ENCODE measurements around the gene NLRP3.
"Not testable (repeated sequence)": the region's sequence is repeated elsewhere in the genome, so short reads cannot be mapped to it uniquely, and the experiment has no call there.

NLRP3 gene

DNA sequence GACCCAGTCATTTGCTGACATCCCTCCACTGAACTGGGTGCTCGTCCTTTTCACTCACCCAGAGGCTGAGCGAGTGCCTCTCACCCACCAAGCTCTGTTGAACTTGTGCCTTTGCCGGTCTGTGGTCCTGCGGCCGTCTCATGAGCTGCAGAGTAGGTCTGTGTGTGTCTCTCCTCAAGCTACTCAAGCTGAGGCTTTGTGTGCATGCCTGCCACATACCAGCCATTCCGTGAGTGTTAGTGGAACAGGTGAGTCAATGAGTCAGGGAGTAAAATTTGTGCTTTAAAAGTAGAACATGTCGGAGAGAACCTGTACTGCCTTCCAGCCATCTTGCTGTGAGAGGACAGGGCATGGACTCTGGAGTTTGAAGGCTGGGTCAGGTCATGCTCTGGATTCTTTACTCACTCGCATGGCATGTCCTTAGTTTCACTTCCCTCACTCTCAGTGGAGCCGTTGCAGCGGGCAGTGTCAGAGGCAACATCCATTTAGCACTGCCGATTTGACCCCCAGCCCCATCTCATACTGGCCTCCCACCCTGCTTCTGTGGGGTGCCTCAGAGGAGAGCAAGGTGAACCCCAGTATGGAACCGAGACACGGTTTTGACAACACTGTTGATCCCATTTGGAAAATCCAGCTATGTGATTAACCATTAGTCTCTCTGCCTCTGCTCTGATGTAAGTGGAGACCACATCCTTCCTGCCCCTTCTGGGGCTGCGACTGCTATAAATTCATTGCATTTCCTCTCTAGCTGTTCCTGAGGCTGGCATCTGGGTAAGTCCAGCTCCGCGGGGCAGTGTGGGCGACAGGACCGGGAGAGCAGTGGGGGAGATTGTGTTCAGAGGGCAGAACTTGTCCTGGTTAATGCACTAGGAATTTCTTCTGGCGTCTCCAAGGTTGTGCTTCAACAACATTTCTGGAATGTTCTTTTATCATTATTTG lies at the start of gene NLRP3:
Gene NLRP3, plus strand, starts transcription at position 751 of the 939 bp plus-strand sequence. CDS start 2,628 bp downstream, outside the sequence.
- H3K27ac ChIP-seq = no peak within 1 kb of the TSS
- H3K9ac ChIP-seq (ENCODE audit: insufficient read length) = no peak within 1 kb of the TSS
- no peaks in the 10 kb centered on the region for H3K9me3 ChIP-seq (ENCODE audit: low read depth, low read length)
- H3K4me3 ChIP-seq = no peak within 1 kb of the TSS
- no peaks in the 10 kb centered on the region for H3K36me3 ChIP-seq (ENCODE audit: insufficient read depth, low read length)
- DNase-seq (ENCODE audit: low read depth, low spot score) = no peak
- TF ChIP-seq FOXP2 (optimal IDR thresholded peaks at IDR 0.05; ENCODE audit: control extremely low read depth, extremely low read length, insufficient read depth) = no peak
- TF ChIP-seq EZH2 (IDR thresholded peaks at IDR 0.05) = no peak
- no peak for TF ChIP-seq POLR2AphosphoS5 (IDR thresholded peaks at IDR 0.05; ENCODE audit: borderline replicate concordance, low read depth, low read length)

DNA sequence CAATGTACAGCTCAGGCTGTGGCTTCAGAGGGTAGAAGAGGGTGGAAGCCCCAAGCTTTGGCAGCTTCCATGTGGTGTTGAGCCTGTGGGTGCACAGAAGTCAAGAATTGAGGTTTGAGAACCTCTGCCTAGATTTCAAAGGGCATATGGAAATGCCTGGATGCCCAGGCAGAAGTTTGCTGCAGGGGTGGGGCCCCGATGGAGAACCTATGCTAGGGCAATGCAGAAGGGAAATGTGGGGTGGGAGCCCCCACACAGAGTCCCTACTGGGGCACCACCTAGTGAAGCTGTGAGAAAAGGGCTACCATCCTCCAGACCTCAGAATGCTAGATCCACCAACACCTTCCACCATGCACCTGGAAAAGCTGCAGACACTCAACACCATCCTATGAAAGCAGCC lies 49.6 kb upstream of the NLRP3 start:
- H3K36me3 ChIP-seq (ENCODE audit: insufficient read depth, low read length); H3K4me3 ChIP-seq; H3K9me3 ChIP-seq (ENCODE audit: low read depth, low read length); DNase-seq (ENCODE audit: low read depth, low spot score); H3K9ac ChIP-seq (ENCODE audit: insufficient read length); H3K27ac ChIP-seq: not testable (repeated sequence)

DNA sequence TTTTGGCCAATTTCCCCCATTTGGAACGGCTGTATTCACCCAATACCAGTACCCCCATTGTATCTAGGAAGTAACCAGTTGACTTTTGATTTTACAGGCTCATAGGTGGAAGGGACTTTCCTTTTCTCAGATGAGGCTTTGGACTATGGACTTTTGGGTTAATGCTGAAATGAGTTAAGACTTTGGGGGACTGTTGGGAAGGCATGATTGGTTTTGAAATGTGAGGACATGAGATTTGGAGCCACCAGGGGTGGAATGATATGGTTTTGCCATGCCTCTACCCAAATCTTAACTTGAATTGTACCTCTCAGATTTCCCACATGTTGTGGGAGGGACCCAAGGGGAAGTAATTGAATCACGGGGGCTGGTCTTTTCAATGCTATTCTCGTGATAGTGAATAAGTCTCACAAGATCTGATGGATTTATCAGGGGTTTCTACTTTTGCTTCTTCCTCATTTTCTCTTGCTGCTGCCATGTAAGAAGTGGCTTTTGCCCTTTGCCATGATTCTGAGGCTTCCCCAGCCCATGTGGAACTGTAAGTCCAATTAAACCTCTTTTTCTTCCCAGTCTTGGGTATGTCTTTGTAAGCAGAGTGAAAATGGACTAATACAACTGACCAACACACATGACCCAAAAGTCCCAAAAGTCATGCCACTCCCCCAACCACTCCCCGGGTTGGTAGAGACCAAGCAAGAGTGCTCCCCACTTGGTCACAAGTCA lies 48.9 kb upstream of the NLRP3 start:
- no peak for TF ChIP-seq EZH2 (IDR thresholded peaks at IDR 0.05)
- TF ChIP-seq POLR2AphosphoS5 (IDR thresholded peaks at IDR 0.05; ENCODE audit: borderline replicate concordance, low read depth, low read length) = no peak
- TF ChIP-seq FOXP2 (optimal IDR thresholded peaks at IDR 0.05; ENCODE audit: control extremely low read depth, extremely low read length, insufficient read depth) = no peak
- H3K27ac ChIP-seq = no peak overlapping the region
- H3K9me3 ChIP-seq (ENCODE audit: low read depth, low read length) = no peaks in the 10 kb centered on the region
- no peaks in the 10 kb centered on the region for H3K36me3 ChIP-seq (ENCODE audit: insufficient read depth, low read length)
- no peak overlapping the region for H3K4me3 ChIP-seq
- no peak overlapping the region for H3K9ac ChIP-seq (ENCODE audit: insufficient read length)
- DNase-seq (ENCODE audit: low read depth, low spot score) = no peak

DNA sequence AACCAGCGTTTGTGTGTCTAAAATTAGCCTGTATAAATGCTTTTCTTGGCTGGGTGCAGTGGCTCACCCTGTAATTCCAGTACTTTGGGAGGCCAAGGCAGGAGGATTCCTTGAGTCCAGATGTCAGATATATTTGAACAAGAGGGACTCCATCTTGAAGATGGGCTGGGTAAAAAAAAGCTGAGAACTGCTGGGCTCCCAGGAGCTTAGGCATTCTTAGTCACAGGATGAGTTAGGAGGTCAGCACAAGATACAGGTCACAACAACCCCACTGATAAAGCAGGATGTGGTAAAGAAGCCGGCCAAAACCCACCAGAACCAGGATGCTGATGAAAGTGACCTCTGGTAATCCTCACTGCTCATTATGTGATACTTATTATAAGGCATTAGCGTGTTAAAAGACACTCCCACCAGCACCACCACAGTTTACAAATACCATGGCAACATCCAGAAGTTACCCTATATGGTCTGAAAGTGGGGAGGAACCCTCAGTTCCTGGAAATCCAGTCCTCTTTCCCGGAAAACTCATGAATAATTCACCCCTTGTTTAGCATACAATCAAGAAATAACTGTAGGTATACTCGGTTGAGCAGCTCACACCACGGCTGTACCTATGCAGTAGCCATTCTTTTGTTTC lies 48.1 kb upstream of the NLRP3 start:
- TF ChIP-seq EZH2 (IDR thresholded peaks at IDR 0.05) = no peak
- no peak for TF ChIP-seq POLR2AphosphoS5 (IDR thresholded peaks at IDR 0.05; ENCODE audit: borderline replicate concordance, low read depth, low read length)
- TF ChIP-seq FOXP2 (optimal IDR thresholded peaks at IDR 0.05; ENCODE audit: control extremely low read depth, extremely low read length, insufficient read depth) = no peak
- Histone ChIP-seq H3K9me3 (ENCODE audit: low read depth, low read length) (no peaks in the 10 kb centered on the region), H3K27ac (no peak overlapping the region), H3K9ac (ENCODE audit: insufficient read length) (no peak overlapping the region), H3K36me3 (ENCODE audit: insufficient read depth, low read length) (no peaks in the 10 kb centered on the region), H3K4me3 (no peak overlapping the region)
- no peak for DNase-seq (ENCODE audit: low read depth, low spot score)

DNA sequence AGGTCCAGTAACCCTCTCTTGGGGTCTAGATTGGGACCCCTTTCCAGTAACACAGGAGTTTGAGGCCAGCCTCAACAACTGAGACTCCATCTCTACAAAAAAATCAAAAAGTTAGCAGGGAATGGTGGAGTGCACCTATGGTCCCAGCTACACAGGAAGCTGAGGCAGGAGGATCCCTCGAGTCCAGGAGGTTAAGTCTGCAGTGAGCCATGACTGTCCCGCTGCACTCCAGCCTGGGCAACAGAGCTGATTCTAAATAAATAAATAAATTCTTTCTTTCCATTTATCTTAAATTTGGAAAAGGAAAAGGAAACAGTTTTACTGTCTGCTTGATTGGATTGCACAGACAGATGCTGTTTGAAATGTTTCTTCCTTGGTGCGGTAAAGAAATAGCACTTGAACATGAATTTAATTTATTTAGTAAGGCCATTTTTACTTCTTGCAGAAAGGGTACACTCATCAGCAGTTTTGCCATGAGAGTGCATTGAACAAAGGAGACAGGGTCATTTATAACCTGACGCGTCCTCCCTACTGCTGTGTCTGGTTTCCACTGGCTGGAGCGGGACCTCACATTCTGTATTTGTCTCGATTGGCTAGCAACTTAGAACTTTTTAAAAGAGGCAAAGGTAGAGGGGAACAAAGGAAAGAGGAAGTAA lies 47.4 kb upstream of the NLRP3 start:
- Histone ChIP-seq H3K36me3 (ENCODE audit: insufficient read depth, low read length) (no peaks in the 10 kb centered on the region), H3K27ac (no peak overlapping the region), H3K4me3 (no peak overlapping the region), H3K9ac (ENCODE audit: insufficient read length) (no peak overlapping the region), H3K9me3 (ENCODE audit: low read depth, low read length) (no peaks in the 10 kb centered on the region)
- no peak for TF ChIP-seq EZH2 (IDR thresholded peaks at IDR 0.05)
- no peak for TF ChIP-seq POLR2AphosphoS5 (IDR thresholded peaks at IDR 0.05; ENCODE audit: borderline replicate concordance, low read depth, low read length)
- no peak for TF ChIP-seq FOXP2 (optimal IDR thresholded peaks at IDR 0.05; ENCODE audit: control extremely low read depth, extremely low read length, insufficient read depth)
- DNase-seq (ENCODE audit: low read depth, low spot score) = no peak

DNA sequence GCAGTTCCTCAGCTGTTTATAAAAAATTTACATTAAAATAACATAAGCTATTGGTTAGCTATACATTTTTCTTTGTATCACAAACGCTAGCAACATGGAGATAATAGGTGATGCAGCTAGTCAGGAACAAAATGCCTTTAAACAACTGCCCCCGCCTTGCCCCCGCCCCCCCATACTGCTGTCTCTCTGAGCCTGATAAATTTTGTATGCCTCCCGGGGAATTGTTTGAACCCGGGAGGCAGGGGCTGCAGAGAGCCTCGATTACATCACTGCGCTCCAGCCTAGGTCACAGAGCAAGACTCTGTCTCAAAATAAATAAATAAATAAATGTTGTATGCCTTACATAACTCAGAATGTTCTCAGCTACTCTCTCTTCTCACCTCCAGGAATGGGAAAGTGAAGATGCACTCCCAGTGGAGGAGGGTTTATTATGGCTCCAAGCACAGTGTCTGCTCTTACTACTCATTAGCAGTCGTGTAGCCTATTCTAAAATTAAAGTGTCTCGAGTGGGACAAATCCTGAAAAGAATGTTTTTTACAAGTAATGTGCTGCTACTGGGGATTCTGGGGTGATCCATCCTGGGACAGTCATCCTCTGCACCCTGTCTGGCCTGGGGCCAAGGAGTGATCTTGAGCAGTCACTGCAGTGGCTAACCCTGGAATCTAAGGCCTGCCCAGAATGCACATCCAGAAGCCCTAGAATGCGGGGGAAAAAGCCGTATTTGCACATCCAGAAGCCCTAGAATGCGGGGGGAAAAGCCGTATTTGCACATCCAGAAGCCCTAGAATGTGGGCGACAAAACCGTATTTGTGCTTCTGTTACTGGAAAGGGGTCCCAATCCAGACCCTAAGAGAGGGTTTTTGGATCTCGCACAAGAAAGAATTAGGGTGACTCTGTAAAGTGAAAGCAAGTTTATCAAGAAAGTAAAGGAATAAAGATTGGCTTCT lies 44.9 kb upstream of the NLRP3 start:
- Histone ChIP-seq H3K9me3 (ENCODE audit: low read depth, low read length) (no peaks in the 10 kb centered on the region), H3K36me3 (ENCODE audit: insufficient read depth, low read length) (no peaks in the 10 kb centered on the region), H3K4me3 (no peak overlapping the region), H3K27ac (no peak overlapping the region), H3K9ac (ENCODE audit: insufficient read length) (no peak overlapping the region)
- no peak for DNase-seq (ENCODE audit: low read depth, low spot score)
- TF ChIP-seq EZH2 (IDR thresholded peaks at IDR 0.05) = no peak
- TF ChIP-seq POLR2AphosphoS5 (IDR thresholded peaks at IDR 0.05; ENCODE audit: borderline replicate concordance, low read depth, low read length) = no peak
- TF ChIP-seq FOXP2 (optimal IDR thresholded peaks at IDR 0.05; ENCODE audit: control extremely low read depth, extremely low read length, insufficient read depth) = no peak

DNA sequence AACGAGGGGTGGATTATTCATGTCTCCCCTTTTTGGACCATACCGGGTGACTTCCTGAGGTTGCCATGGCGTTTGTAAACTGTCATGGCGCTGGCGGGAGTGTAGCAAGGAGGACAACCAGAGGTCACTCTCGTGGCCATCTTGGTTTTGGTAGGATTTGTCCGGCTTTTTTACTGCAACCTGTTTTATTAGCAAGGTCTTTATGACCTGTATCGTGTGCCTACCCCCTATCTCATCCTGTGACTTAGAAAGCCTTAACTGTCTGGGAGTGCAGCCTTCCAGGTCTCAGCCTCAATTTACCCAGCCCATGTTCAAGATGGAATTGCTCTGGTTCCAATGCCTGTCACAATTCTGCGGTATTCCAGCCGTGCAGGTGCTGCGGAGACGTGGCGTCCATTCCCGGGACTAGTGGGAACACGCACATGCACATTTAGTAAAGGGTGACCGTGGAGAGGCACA lies 44.1 kb upstream of the NLRP3 start:
- Histone ChIP-seq H3K9ac (ENCODE audit: insufficient read length) (no peak overlapping the region), H3K36me3 (ENCODE audit: insufficient read depth, low read length) (no peaks in the 10 kb centered on the region), H3K9me3 (ENCODE audit: low read depth, low read length) (no peaks in the 10 kb centered on the region), H3K27ac (no peak overlapping the region), H3K4me3 (no peak overlapping the region)
- no peak for DNase-seq (ENCODE audit: low read depth, low spot score)
- TF ChIP-seq POLR2AphosphoS5 (IDR thresholded peaks at IDR 0.05; ENCODE audit: borderline replicate concordance, low read depth, low read length) = no peak
- no peak for TF ChIP-seq FOXP2 (optimal IDR thresholded peaks at IDR 0.05; ENCODE audit: control extremely low read depth, extremely low read length, insufficient read depth)
- no peak for TF ChIP-seq EZH2 (IDR thresholded peaks at IDR 0.05)
